ENCODE results near the gene USP33.
"Not testable (repeated sequence)": the region's sequence is repeated elsewhere in the genome, so short reads cannot be mapped to it uniquely, and the experiment has no call there.

The USP33 gene

DNA sequence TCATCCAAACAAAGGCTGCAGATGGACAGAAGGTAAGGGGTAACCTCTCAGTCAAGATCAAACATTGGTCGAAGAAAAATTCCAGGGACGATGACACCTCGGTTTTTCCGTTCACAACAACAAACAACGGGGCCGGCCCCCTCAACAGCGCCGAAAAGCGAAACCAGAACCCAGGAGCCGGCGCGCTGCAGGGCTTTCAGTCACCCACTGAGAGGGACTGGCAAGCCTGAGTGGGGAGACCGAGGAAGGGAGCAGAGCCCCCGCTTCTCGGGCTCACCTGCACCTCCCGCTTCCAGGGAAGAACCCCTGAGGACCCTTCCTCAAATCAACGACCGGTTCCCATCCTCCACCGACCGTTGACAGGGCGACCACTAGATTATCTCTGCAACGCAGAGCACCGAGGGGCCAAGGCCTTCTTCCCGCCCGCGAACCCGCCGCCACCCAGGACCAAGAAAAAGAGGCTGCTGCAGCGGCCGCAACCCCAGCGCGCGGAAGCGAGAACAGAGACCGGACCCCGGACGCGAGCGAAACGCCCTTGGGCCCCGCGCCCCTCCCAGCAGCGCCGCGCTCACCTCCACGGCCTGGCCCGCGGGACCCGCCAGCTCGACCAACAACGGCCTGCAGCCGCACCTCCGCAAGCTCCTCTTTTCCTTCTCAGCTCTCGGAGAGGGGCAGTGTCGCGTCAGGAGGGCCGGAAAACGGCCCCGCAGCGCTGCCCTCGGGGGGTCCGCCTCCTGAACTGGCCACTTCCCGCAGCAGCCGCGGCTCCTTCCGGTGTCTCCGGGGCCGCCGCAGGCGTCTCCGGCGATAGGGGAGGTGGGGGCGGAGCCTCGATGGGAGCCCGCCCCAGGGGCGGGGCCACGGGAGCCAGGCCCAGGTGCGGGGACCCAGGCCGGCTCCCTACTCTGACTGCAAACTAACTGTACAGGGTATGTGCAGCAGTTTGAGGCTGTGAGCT lies at the start of gene USP33:
Gene USP33, minus strand, starts transcription at position 782 of the 958 bp plus-strand sequence. CDS start 18,155 bp downstream, outside the sequence.
- DNase-seq (ENCODE audit: low spot score): peak; percentile 88

DNA sequence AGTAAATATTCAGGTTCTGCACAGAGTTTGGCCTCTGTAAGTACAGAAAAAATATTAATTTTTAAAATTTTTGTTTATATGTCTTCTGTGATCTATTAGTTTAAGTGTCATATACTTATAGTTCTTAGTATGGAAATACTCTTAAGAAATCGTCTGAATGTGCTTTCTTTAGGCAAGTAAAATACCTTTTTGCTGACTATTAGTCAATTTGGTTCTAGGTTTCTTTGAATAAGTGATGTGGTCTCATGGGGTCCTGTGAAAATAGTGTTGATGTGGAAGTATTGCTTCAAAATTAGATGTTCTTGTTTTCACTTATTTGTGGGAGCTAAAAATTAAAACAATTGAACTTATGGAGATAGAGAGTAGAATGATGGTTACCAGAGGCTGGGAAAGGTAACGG lies 43.7 kb upstream of the USP33 start:
- no peak for DNase-seq (ENCODE audit: low spot score)

DNA sequence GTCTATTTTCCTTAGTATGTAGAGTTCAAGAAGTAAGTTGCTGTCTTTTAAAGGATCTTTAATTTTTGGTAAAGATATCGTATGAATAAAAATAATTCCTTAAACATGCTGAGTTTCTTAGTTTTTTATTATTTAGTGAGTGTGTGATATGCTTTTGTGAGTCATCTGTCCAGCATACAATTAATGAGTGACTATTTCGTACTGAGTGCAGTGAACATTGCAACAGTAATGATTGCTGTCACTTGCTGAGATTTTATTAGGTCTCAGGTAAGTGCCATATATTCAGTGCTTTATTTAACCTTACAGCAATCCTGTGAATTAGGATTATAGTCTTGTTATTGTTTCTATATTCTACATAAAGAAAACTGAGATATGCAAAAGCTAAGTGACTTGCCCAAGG lies 42.4 kb upstream of the USP33 start:
- no peak for DNase-seq (ENCODE audit: low spot score)

DNA sequence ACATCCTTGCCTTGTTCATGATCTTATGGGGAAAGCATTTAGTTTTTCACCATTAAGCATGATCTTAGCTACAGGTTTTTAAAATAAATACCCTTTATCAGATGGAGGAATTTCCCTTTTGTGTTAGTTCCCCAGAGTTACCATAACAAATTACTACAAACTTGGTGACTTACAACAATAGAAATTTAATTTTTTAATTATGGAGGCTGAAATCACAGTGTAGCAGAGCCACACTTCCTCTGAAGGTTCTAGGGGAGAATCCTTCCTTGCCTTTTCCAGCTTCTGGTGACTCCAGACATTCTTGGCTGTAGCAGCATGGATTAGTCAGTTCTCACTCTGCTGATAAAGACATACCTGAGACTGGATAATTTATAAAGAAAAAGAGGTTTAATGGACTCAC lies 38.3 kb upstream of the USP33 start:
- DNase-seq (ENCODE audit: low spot score): no peak

DNA sequence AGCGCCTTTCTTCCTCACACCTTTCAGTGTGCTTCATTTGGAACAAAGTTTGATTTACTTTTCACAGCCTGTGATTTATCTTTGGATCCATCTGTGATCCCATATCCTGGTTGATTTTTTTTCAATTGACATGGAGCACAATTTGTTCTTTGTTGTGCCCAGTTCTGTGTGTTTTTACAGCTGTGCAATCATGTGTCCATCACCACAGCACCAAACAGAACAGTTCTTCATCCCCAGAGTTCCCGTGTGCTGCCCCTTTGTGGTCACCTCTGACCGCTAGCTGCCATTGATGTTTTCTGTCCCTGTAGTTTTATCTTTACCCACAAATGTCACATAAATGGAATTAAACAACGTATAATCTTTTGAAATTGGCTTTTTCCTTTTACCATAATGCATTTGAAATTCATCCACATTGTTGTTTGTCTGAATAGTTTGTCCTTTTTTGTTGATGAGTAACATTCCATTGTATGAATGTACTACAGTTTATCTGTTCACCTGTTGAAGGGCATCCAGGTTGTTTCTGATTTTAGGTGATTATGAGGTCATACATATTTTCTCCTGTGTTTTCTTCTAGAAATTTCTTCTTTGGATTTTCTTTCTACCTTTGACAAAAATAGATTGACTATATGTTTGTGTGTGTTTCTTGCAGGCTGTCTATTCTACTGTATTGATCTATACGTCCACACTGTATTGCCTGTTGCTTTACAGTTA lies 37.2 kb upstream of the USP33 start:
- peak; percentile 95 for DNase-seq (ENCODE audit: low spot score)

DNA sequence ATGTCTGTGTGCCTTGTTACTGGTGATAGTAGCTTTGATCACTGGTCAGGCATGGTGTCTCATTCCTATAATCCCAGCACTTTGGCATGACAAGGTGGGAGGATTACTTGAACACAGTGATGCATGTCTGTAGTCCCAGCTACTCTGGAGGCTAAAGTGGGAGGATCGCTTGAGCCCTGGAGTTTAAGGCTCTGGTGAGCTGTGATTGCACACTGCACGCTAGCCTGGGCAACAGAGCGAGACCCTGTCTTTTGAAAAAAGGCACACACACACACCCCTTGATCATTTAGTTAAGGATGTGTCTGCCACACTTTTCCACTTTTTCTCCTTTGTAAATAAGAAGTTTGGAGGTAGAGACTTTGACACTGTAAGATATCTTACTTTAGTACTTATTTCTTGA lies 34.9 kb upstream of the USP33 start:
- DNase-seq (ENCODE audit: low spot score): no peak

DNA sequence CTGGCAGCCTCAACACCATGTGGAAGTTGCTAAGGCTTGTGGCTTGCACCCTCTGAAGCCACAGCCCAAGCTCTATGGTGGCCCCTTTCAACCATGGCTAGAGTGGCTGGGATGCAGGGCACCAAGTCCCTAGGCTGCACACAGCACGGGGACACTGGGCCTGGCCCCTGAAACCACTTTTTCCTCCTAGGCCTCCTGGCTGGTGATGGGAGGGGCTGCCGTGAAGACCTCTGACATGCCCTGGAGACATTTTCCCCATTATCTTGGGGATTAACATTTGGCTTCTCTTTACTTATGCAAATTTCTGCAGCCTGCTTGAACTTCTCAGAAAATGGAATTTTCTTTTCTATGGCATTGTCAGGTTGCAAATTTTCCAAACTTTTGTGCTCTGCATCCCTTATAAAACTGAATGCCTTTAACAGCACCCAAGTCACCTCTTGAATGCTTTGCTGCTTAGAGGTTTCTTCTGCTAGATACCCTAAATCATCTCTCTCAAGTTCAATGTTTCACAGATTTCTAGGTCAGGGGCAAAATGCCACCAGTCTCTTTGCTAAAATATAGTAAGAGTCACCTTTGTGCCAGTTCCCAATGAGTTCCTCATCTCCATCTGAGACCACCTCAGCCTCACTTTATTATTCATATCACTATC lies 26.6 kb upstream of the USP33 start:
- DNase-seq (ENCODE audit: low spot score): not testable (repeated sequence)

DNA sequence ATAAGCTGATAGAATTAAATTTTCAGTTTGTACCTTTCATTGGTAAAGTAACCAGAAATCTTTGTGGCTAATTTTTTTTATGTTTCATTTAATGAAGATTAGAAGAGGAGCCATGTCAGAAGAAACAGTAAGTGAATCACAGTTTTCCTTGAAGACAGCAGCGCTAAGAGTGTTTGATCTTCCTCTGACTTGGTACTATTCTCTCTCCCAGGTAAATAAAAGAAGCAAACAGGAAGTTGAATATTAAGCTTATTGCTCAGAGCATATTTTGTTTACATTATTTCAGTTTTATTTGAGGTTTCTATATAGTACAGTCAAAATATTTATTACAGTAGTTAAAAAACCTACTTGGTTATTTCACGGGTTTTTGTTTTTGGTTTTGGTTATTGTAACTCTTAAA lies 23.5 kb upstream of the USP33 start:
- DNase-seq (ENCODE audit: low spot score): no peak

DNA sequence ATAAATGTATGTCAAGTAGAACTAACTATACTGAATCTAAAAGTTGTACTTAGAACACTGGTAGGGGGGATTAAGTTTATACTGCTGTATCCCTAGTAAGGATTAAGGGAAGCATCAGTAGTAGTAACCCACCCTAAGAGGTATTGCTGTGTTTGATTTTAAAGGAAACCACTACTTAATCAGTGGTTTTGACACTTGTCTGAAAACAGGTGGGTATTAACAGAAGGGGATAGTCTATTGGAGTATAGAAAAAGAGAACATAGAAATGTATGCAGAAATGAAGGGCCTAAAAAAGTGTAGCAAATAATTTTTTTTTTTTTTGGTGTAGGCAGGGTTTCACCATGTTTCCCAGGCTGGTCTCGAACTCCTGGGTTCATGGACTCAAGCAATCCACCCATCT lies 22.0 kb upstream of the USP33 start:
- DNase-seq (ENCODE audit: low spot score): no peak

DNA sequence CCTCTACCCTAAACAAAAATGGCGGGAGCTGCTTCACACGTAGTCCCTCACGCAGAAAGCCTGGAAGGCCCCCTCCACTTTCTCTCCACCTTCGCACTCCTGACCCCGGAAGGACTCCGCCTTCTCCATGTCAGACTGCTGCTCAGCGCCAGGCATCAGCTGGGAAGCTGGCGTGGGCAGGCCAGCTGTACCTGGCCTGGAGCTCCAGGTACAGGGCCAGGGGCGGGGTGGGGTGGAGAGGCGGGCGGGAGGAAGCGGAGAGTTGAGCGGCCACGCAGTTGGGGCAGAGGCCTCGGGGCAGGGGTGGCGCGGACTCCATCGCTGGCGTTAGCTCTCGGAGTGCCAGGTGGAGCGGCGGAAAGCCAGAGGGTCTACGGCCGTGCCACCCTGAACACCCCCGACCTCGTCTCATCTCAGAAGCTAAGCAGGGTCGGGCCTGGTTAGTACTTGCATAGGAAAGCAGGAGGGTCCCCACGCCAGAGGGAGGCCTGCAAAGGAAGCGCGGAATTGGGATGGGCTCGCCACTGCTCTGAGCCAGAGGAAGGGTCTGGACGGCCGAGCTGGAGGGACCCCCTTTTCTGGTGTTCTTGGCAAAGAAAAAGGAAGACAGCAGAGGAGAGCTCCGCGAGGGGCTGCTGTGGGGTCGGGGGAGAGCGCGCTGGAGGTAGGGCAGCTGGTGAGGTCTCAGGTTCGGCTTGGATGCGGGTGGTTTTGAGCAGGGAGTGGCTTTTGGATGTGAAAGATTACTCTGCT lies 20.1 kb upstream of the USP33 start, which contains the start of gene MIGA1:
Gene MIGA1, plus strand, starts transcription at position 121 of the 753 bp plus-strand sequence. CDS start 3,604 bp downstream, outside the sequence.
- DNase-seq (ENCODE audit: low spot score): peak; percentile 97

DNA sequence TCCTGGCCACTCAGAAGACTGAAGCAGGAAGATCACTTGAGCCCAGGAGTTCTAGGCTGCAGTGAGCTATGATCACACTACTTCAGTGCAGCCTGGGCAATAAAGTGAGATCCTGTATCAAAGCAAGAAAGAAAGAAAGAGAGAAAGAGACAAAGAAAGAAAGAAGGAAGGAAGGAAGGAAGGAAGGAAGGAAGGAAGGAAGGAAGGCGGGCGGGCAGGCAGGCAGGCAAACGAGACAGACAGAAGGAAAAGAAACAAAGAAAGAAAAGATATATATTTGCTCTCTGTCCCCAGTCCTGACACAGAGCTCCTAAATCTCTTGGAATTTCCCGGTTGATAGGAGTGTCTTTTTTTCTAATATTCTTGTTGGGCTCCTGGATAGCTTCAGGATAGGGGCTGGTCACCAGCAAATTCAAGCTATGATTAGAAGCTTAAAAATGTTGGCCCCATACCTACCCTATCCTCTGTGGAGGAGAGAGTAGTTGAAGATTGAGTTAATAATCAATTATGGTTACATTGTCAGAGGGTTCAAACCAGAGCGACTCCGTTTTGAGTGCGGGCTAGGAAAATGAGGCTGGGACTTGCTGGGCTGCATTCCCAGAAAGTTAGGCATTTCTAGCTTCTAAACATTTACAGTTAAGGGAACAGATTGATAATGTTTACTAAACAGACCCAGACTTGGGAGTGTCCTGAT lies 16.5 kb upstream of the USP33 start:
- DNase-seq (ENCODE audit: low spot score): no peak

DNA sequence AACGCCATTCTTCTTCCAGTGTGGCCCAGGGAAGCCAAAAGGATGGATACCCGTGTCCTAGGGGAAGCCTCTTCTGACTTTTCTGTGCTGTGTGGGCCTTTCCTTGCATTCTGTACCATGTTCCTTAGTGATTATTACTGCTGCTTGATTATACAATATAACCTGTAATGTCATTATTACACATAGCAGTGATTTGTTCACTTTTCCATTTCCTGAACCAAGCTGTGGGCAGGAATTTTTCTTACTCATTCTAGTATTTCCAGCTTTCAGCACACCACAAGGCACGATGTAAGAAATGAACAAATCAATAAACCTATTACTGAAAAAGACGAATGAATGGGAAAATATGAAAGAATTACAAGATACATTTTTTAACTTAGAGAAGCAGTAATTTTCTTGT lies 8.4 kb upstream of the USP33 start:
- no peak for DNase-seq (ENCODE audit: low spot score)

DNA sequence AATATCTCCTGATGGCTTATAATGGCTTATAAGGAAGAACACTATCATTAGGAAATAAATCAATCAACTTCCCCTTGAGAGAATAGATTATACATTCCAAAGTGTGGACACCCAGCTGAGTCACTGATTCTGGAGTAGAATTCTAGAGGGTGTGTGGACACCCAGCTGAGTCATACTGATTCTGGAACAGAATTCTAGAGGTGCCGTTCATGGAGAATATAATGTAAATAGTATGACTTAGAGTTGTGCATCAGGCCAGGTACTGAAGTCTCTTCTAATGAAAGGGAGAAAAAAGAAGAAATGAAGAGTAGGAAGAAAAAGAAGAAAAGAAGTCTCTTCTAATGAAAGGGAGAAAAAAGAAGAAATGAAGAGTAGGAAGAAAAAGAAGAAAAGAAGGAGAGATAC lies 2.4 kb upstream of the USP33 start:
- DNase-seq (ENCODE audit: low spot score): no peak

DNA sequence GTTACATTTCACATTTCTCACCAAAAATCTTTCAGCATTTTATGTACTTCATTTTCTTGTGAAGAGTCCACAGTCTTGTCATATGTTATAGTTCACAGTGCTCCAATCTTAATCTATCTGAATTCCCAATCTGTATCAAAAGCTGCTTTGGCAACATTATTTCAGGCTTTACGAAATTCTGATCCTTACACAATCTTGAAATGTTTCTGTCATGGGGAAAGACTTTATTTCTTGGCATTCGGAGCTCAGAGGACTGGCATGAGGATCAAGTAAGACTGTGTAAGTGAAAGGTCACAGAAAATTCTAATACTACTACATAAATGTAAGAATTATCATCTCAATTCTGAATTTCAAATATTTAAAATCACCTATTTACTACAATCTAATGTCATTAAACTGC lies 2.0 kb downstream of the USP33 start:
- DNase-seq (ENCODE audit: low spot score): no peak

DNA sequence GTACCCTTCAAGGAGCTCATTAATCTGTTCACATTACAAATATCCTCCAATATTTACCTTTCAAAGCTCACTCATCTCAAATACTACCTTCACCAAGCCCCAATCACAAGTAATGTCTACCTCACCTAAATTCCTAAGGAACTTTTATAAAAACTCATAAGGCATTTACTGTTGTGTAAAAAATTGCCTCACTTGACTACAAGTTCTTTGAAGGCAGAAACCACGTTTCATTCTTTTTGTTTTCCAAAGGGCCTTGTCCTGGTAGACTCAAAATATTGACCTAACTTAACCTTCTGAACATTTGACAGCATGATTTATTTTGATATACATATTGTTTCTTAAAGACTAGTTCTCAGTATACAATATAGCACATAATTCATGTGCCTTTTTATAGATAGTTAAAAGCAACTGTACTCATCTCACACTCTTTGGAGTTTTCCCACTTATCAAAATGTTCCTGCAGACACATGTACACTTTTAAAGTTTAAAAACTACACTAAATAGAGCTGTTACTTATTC lies 2.5 kb downstream of the USP33 start:
- DNase-seq (ENCODE audit: low spot score): no peak

DNA sequence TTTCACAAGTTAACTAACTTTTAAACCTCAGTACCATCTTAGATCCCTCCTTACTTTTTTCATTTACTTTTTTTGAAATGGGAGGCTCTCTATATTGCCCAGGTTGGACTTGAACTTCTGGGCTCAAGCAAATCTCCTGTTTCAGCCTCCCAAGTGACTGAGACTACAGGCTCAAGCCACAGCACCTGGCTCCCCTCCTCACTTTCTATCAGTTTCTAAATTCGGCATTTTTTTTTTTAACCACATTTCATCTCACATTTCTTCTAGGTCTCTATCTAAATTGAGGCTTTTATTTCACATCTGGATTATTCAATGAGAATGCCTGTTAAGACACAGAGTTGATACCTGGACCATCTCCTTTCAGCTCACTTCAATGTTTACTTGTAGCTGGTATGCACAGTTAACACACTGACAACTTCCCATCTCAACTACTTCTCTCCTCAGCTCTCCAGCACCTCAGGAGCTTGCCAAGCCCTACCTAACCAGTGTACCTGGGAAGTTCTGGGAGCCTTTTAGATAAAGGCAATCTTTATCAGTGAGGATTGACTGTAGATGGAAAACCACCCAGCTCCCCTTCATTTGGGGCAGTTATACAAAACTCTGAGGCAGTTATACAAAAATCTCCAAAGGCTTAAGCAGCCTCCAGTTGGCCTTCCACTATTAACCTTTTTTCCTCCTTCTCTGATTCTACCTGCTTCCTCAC lies 3.4 kb downstream of the USP33 start:
- no peak for DNase-seq (ENCODE audit: low spot score)

DNA sequence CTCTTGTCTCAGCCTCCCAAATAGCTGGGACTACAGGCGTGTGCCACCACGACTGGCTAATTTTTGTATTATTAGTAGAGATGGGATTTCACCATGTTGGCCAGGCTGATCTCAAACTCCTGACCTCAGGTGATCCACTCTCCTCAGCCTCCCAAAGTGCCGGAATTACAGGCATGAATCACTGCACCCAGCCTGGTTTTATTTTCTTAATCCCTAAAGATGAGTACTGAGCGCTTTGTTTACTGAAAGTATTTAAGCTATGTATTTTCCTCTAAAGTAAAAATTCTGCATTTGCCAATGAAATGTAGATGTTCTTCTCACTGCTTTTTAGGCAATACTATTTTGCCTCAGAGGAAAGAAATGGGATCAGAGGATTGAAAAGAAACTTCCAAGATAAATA lies 10.2 kb downstream of the USP33 start:
- not testable (repeated sequence) for DNase-seq (ENCODE audit: low spot score)

DNA sequence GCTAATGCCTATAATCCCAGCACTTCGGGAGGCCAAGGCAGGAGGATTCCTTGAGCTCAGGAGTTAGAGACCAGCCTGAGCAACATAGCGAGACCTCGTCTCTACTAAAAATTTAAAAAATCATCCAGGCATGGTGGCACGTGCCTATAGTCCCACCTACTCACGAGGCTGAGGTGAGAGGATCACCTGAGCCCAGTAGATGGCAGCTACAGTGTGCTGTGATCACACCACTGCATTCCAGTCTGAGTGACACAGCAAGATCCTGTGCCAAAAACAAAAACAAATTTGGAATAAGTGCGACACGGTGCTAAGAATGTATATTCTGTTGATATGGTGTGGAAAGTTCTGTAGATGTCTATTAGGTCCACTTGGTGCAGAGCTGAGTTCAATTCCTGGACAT lies 15.1 kb downstream of the USP33 start:
- no peak for DNase-seq (ENCODE audit: low spot score)

DNA sequence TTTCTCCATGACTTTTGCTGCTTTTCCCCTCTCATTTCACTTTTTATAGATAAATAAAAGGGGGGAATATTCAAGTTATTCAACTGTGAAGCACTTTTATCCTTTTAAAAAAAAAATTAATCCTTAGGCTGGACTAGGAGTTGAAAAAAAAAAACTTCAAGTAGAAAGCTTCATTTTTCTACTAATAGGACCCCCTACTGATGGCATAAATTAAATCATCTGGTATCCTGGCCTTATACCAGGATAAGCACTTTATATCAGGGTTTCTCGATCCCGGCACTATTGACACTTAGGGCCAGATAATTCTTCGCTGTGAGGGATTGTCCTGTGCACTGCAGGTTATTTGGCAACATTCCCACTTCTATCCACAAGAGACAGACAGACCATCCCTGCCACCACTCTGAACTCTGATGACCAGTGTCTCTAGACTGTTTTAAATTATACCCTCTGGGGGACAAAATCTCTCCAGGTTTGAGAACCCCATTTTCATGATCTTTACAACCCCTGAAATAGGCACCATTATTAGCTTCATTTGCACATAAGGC lies 17.6 kb downstream of the USP33 start:
- DNase-seq (ENCODE audit: low spot score): no peak

DNA sequence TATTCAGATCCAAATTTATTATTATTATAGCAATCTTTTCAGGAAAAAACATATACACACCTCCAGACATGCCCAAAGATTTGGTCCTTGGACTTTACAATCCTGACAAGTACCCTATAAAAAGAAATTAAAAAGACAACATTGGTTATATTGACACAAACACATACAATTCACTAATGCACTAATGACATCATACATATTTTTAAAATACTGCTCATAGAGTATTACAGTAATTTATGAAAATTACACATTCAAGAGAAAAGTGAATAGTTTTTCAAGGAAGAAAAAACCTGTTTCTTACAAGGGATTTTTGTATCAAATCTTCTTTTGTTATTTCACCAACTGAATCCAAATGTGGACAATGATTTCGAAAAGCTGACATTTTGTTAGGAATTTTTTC lies 18.3 kb downstream of the USP33 start:
- no peak for DNase-seq (ENCODE audit: low spot score)
